HL-60 (cell line): Measurements from ENCODE around the gene MMAB.

Source experiments
- DNase-seq, 2 experiments: peaks; one replicate each; pipeline ENCODE4 v3.0.0-alpha.2; 2010 to 2020; ENCODE audit warnings: low read depth in 1 of 2, low spot score in 1 of 2
- H3K27ac ChIP-seq: fragments of 250-450 bp; sonication (Bioruptor Pico); replicated peaks from 2 replicates; pipeline ENCODE4 v1.5.1; 2020; ENCODE audit warnings: mild to moderate bottlenecking, moderate library complexity
- H3K27me3 ChIP-seq: fragments of 250-450 bp; sonication (Bioruptor Pico); 2 replicates; pipeline ENCODE4 v1.5.1; 2021; ENCODE audit warnings: mild to moderate bottlenecking, moderate library complexity; ENCODE audit not compliant: insufficient read depth, poor library complexity, severe bottlenecking
- H3K4me3 ChIP-seq: replicated peaks from 2 replicates; pipeline ENCODE4 v1.5.1; 2011; ENCODE audit warnings: mild to moderate bottlenecking, control low read depth, low read length; ENCODE audit not compliant: insufficient read depth
- CTCF ChIP-seq: IDR thresholded peaks from one replicate; pipeline ENCODE4 v1.5.1; 2011; ENCODE audit warnings: low read length, control low read depth, inconsistent platforms; ENCODE audit not compliant: insufficient read depth
- GABPA ChIP-seq: IDR thresholded peaks from 2 replicates; pipeline ENCODE4 v1.6.1; 2012; ENCODE audit warnings: low read depth
- POLR2AphosphoS5 ChIP-seq: IDR thresholded peaks from 2 replicates; pipeline ENCODE4 v1.6.1; 2012; ENCODE audit warnings: low read depth
- REST ChIP-seq: IDR thresholded peaks from 2 replicates; pipeline ENCODE4 v1.6.1; 2012; ENCODE audit warnings: low read depth; ENCODE audit not compliant: insufficient replicate concordance
- SPI1 ChIP-seq: IDR thresholded peaks from 2 replicates; pipeline ENCODE4 v1.6.1; 2012; ENCODE audit warnings: low read depth, mild to moderate bottlenecking, borderline replicate concordance

MMAB gene

GRCh38 chr12:109568486-109568885 is 4.8 kb downstream of the MMAB start:
- no peak overlapping the region for H3K4me3 ChIP-seq
- TF ChIP-seq REST: no peak
- TF ChIP-seq SPI1: no peak
- no peak for TF ChIP-seq GABPA
- TF ChIP-seq CTCF: no peak
- TF ChIP-seq POLR2AphosphoS5: no peak
- no peak overlapping the region for H3K27ac ChIP-seq
- H3K27me3 ChIP-seq: no peaks in the 10 kb centered on the region
- no peak for DNase-seq

- no peak for DNase-seq
- TF ChIP-seq CTCF (no peak), REST (no peak), SPI1 (no peak), GABPA (no peak), POLR2AphosphoS5 (no peak)
- H3K27ac ChIP-seq: no peak overlapping the region
Measured at GRCh38 chr12:109567967-109568366, 5.3 kb downstream of the MMAB start.

GRCh38 chr12:109567296-109567695 is 6.0 kb downstream of the MMAB start:
- H3K4me3 ChIP-seq: no peak overlapping the region
- H3K27me3 ChIP-seq: no peaks in the 10 kb centered on the region
- no peak for TF ChIP-seq POLR2AphosphoS5
- TF ChIP-seq CTCF: no peak
- no peak for TF ChIP-seq GABPA
- TF ChIP-seq SPI1: no peak
- no peak for TF ChIP-seq REST
- no peak for DNase-seq
- H3K27ac ChIP-seq: no peak overlapping the region

More at GRCh38 chr12:109567967-109568366, 5.3 kb downstream of the MMAB start:
- Histone ChIP-seq H3K27me3 (no peaks in the 10 kb centered on the region), H3K4me3 (no peak overlapping the region)
